Sigmoid colon (tissue), 4 donors: Measurements from ENCODE around the gene SMAP1.

Source experiments
- CTCF ChIP-seq, 4 experiments: fragments of 450-650 bp in 3 of 4; fragments of 200-600 bp in 1 of 4; IDR thresholded peaks; one replicate each; pipeline ENCODE4 v1.5.1; 2016 to 2019; ENCODE audit warnings: antibody characterized with exemption in 4 of 4, mild to moderate bottlenecking in 3 of 4, moderate library complexity in 2 of 4
- EP300 ChIP-seq, 4 donors: sonication (generic); formaldehyde crosslinking; IDR thresholded peaks; one replicate each; pipeline ENCODE4 v1.6.1; 2017; ENCODE audit warnings: antibody characterized with exemption in 4 of 4
- POLR2AphosphoS5 ChIP-seq, 4 donors: sonication (generic); formaldehyde crosslinking; IDR thresholded peaks; one replicate each; pipeline ENCODE4 v1.6.1; 2017; ENCODE audit warnings: antibody characterized with exemption in 4 of 4

DNA sequence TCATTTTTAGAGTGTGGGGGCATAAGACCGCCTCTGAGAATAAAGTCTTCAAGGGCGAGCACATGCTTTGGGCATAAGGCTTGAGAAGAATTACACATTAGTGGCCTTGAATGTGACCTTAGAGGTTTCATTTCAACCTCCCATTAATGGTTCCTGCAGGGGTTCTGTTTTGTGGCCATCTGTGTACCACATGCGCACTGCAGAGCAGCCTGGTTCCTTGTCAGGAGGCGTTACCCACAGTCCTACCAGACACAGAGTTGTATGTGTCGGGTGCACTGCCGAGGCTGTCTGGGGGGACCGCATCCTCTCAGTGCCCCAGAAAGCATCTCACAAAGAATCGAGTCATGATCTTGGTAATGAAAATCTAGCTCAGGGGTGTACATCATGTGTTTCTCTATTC is 173.4 kb downstream of the SMAP1 start:
- no peak for TF ChIP-seq CTCF (IDR thresholded peaks at IDR 0.05)
- no peak for TF ChIP-seq POLR2AphosphoS5 (IDR thresholded peaks at IDR 0.05)
- no peak for TF ChIP-seq EP300 (IDR thresholded peaks at IDR 0.05)
